WTC11 (cell line): ENCODE measurements around the gene DNAJC7. TPM values are rescaled to one million over a fixed set of nuclear protein-coding genes. Genes with fewer than 3 reads are reported as not detected.

Experiments used
- ATF1 ChIP-seq: sonication (generic); formaldehyde crosslinking; IDR thresholded peaks from 2 replicates; pipeline ENCODE4 v1.8.1; 2023; ENCODE audit warnings: mild to moderate bottlenecking, moderate library complexity, missing genetic modification reagents
- ELF4 ChIP-seq: sonication (generic); formaldehyde crosslinking; IDR thresholded peaks from 2 replicates; pipeline ENCODE4 v1.8.1; 2022; ENCODE audit warnings: low read depth, mild to moderate bottlenecking, moderate library complexity, missing genetic modification reagents
- EMX1 ChIP-seq: fragments of 250-450 bp; sonication (Bioruptor Pico); IDR thresholded peaks from 2 replicates; pipeline ENCODE4 v1.8.0; 2021; ENCODE audit warnings: mild to moderate bottlenecking
- ESRRA ChIP-seq: sonication (generic); formaldehyde crosslinking; IDR thresholded peaks from 2 replicates; pipeline ENCODE4 v1.8.1; 2022; ENCODE audit warnings: mild to moderate bottlenecking, missing genetic modification reagents, borderline replicate concordance
- FOXK1 ChIP-seq: sonication (generic); formaldehyde crosslinking; IDR thresholded peaks from 2 replicates; pipeline ENCODE4 v1.8.0; 2022; ENCODE audit warnings: mild to moderate bottlenecking, moderate library complexity, missing genetic modification reagents
- IRF2 ChIP-seq: sonication (generic); formaldehyde crosslinking; IDR thresholded peaks from 2 replicates; pipeline ENCODE4 v1.8.0; 2022; ENCODE audit warnings: low read depth, missing genetic modification reagents, borderline replicate concordance
- NR2C2 ChIP-seq: sonication (generic); formaldehyde crosslinking; IDR thresholded peaks from 2 replicates; pipeline ENCODE4 v1.8.0; 2022; ENCODE audit warnings: mild to moderate bottlenecking, missing genetic modification reagents
- PRRX2 ChIP-seq: fragments of 250-450 bp; sonication (Bioruptor Pico); IDR thresholded peaks from 2 replicates; pipeline ENCODE4 v1.8.0; 2021; ENCODE audit warnings: mild to moderate bottlenecking
- RELA ChIP-seq: sonication (generic); formaldehyde crosslinking; IDR thresholded peaks from 2 replicates; pipeline ENCODE4 v1.8.1; 2022; ENCODE audit warnings: missing genetic modification reagents, mild to moderate bottlenecking, borderline replicate concordance
- RORB ChIP-seq: fragments of 250-450 bp; sonication (Bioruptor Pico); IDR thresholded peaks from 2 replicates; pipeline ENCODE4 v1.9.0; 2021; ENCODE audit warnings: mild to moderate bottlenecking
- TCF7 ChIP-seq: sonication (generic); formaldehyde crosslinking; IDR thresholded peaks from 2 replicates; pipeline ENCODE4 v1.8.0; 2022; ENCODE audit warnings: mild to moderate bottlenecking, low read depth, missing genetic modification reagents, moderate library complexity
- ZNF396 ChIP-seq: fragments of 250-450 bp; sonication (Bioruptor Pico); IDR thresholded peaks from 2 replicates; pipeline ENCODE4 v1.8.0; 2021; ENCODE audit warnings: mild to moderate bottlenecking, moderate library complexity, borderline replicate concordance
- ZNF671 ChIP-seq: fragments of 250-450 bp; sonication (Bioruptor Pico); IDR thresholded peaks from 2 replicates; pipeline ENCODE4 v1.8.0; 2021; ENCODE audit warnings: mild to moderate bottlenecking
- total RNA-seq: library from RNA; stranded (reverse); gene quantifications from 3 replicates; pipeline ENCODE4 v1.2.3, GENCODE V29; 2021
- TF ChIP-seq, protein P1 (sequence below): sonication (generic); formaldehyde crosslinking; IDR thresholded peaks from 2 replicates; pipeline ENCODE4 v1.8.0; 2023; ENCODE audit warnings: missing genetic modification reagents, mild to moderate bottlenecking, borderline replicate concordance
- TF ChIP-seq, protein P2 (sequence below): fragments of 200-600 bp; IDR thresholded peaks from 2 replicates; pipeline ENCODE4 v1.8.0; 2022; ENCODE audit warnings: antibody characterized with exemption
- TF ChIP-seq, protein P3 (sequence below): fragments of 250-450 bp; sonication (Bioruptor Pico); IDR thresholded peaks from 2 replicates; pipeline ENCODE4 v1.9.0; 2021; ENCODE audit warnings: mild to moderate bottlenecking
- TF ChIP-seq, protein P4 (sequence below): fragments of 250-450 bp; sonication (Bioruptor Pico); IDR thresholded peaks from 2 replicates; pipeline ENCODE4 v2.1.2; 2022; ENCODE audit warnings: mild to moderate bottlenecking, moderate library complexity
- TF ChIP-seq, protein P5 (sequence below): sonication (generic); formaldehyde crosslinking; IDR thresholded peaks from 2 replicates; pipeline ENCODE4 v1.8.0; 2022; ENCODE audit warnings: mild to moderate bottlenecking, missing genetic modification reagents
- TF ChIP-seq, protein P6 (sequence below): sonication (generic); formaldehyde crosslinking; IDR thresholded peaks from 2 replicates; pipeline ENCODE4 v1.8.1; 2023; ENCODE audit warnings: mild to moderate bottlenecking, missing genetic modification reagents
- TF ChIP-seq, protein P7 (sequence below): sonication (generic); formaldehyde crosslinking; IDR thresholded peaks from 2 replicates; pipeline ENCODE4 v1.8.1; 2023; ENCODE audit warnings: mild to moderate bottlenecking, missing genetic modification reagents, borderline replicate concordance
- TF ChIP-seq, protein P8 (sequence below): sonication (generic); formaldehyde crosslinking; IDR thresholded peaks from 2 replicates; pipeline ENCODE4 v1.8.0; 2023; ENCODE audit warnings: missing genetic modification reagents

The DNAJC7 gene
- total RNA-seq, 1 experiment from 2014 or later, result 140 TPM

DNA sequence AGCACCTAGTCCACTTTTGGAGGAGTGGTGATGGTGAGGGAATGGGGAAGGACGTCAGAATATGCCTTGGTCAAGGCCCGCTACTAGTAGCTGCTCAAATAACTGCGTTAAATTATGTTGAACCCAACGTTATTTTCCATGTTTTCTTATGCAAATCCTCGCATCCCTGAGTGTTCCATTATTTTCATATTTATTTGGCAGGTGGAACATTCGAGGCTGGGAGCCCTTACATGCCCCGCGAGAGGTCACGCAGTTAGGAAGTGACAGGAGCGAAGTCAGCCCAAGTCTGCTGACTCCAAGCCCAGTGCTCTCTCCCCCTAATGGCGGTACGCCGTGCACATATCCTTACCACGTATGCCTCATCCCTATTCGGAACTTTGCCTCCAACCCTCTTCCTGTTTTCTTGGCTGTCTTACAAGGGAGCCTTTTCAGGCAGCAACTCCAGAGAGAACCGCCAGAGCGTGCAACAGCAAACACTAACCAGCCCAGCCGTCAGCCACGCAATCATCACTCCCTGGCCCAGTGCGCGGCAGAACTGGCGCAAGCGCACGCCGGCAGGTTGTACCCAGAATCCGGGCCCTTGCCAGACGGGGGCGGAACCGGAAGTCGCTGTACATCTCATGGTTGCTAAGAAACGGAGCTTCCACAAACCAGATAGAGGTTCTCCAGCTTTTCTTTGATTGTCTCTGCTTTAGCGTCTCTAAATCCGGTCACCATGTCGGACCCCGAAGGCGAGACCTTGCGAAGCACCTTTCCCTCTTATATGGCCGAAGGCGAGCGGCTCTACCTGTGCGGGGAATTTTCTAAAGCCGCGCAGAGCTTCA is 87.0 kb downstream of the DNAJC7 start, which contains the start of gene ODAD4 (continued):
- TF ChIP-seq, protein P1, sequence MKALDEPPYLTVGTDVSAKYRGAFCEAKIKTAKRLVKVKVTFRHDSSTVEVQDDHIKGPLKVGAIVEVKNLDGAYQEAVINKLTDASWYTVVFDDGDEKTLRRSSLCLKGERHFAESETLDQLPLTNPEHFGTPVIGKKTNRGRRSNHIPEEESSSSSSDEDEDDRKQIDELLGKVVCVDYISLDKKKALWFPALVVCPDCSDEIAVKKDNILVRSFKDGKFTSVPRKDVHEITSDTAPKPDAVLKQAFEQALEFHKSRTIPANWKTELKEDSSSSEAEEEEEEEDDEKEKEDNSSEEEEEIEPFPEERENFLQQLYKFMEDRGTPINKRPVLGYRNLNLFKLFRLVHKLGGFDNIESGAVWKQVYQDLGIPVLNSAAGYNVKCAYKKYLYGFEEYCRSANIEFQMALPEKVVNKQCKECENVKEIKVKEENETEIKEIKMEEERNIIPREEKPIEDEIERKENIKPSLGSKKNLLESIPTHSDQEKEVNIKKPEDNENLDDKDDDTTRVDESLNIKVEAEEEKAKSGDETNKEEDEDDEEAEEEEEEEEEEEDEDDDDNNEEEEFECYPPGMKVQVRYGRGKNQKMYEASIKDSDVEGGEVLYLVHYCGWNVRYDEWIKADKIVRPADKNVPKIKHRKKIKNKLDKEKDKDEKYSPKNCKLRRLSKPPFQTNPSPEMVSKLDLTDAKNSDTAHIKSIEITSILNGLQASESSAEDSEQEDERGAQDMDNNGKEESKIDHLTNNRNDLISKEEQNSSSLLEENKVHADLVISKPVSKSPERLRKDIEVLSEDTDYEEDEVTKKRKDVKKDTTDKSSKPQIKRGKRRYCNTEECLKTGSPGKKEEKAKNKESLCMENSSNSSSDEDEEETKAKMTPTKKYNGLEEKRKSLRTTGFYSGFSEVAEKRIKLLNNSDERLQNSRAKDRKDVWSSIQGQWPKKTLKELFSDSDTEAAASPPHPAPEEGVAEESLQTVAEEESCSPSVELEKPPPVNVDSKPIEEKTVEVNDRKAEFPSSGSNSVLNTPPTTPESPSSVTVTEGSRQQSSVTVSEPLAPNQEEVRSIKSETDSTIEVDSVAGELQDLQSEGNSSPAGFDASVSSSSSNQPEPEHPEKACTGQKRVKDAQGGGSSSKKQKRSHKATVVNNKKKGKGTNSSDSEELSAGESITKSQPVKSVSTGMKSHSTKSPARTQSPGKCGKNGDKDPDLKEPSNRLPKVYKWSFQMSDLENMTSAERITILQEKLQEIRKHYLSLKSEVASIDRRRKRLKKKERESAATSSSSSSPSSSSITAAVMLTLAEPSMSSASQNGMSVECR, result peak; percentile 86; the same call in 1 of the 2 replicates
- no peak for TF ChIP-seq ESRRA (CRISPR knock-in tag)
- TF ChIP-seq, protein P2, sequence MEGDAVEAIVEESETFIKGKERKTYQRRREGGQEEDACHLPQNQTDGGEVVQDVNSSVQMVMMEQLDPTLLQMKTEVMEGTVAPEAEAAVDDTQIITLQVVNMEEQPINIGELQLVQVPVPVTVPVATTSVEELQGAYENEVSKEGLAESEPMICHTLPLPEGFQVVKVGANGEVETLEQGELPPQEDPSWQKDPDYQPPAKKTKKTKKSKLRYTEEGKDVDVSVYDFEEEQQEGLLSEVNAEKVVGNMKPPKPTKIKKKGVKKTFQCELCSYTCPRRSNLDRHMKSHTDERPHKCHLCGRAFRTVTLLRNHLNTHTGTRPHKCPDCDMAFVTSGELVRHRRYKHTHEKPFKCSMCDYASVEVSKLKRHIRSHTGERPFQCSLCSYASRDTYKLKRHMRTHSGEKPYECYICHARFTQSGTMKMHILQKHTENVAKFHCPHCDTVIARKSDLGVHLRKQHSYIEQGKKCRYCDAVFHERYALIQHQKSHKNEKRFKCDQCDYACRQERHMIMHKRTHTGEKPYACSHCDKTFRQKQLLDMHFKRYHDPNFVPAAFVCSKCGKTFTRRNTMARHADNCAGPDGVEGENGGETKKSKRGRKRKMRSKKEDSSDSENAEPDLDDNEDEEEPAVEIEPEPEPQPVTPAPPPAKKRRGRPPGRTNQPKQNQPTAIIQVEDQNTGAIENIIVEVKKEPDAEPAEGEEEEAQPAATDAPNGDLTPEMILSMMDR, result no peak
- TF ChIP-seq FOXK1, result peak; percentile 66; the same call in 1 of the 2 replicates
- TF ChIP-seq, protein P3, sequence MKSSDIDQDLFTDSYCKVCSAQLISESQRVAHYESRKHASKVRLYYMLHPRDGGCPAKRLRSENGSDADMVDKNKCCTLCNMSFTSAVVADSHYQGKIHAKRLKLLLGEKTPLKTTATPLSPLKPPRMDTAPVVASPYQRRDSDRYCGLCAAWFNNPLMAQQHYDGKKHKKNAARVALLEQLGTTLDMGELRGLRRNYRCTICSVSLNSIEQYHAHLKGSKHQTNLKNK, result no peak
- TF ChIP-seq, protein P4, sequence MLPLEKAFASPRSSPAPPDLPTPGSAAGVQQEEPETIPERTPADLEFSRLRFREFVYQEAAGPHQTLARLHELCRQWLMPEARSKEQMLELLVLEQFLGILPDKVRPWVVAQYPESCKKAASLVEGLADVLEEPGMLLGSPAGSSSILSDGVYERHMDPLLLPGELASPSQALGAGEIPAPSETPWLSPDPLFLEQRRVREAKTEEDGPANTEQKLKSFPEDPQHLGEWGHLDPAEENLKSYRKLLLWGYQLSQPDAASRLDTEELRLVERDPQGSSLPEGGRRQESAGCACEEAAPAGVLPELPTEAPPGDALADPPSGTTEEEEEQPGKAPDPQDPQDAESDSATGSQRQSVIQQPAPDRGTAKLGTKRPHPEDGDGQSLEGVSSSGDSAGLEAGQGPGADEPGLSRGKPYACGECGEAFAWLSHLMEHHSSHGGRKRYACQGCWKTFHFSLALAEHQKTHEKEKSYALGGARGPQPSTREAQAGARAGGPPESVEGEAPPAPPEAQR (CRISPR knock-in tag), result no peak
- TF ChIP-seq, protein P5, sequence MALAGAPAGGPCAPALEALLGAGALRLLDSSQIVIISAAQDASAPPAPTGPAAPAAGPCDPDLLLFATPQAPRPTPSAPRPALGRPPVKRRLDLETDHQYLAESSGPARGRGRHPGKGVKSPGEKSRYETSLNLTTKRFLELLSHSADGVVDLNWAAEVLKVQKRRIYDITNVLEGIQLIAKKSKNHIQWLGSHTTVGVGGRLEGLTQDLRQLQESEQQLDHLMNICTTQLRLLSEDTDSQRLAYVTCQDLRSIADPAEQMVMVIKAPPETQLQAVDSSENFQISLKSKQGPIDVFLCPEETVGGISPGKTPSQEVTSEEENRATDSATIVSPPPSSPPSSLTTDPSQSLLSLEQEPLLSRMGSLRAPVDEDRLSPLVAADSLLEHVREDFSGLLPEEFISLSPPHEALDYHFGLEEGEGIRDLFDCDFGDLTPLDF (CRISPR knock-in tag), result no peak
- 0 out of 2 replicates have a peak, but pooled peaks have one; percentile 39 for TF ChIP-seq ZNF671 (CRISPR knock-in tag)
- TF ChIP-seq, protein P6, sequence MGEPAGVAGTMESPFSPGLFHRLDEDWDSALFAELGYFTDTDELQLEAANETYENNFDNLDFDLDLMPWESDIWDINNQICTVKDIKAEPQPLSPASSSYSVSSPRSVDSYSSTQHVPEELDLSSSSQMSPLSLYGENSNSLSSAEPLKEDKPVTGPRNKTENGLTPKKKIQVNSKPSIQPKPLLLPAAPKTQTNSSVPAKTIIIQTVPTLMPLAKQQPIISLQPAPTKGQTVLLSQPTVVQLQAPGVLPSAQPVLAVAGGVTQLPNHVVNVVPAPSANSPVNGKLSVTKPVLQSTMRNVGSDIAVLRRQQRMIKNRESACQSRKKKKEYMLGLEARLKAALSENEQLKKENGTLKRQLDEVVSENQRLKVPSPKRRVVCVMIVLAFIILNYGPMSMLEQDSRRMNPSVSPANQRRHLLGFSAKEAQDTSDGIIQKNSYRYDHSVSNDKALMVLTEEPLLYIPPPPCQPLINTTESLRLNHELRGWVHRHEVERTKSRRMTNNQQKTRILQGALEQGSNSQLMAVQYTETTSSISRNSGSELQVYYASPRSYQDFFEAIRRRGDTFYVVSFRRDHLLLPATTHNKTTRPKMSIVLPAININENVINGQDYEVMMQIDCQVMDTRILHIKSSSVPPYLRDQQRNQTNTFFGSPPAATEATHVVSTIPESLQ (CRISPR knock-in tag), result no peak
- no peak for TF ChIP-seq ELF4 (CRISPR knock-in tag)
- TF ChIP-seq NR2C2 (CRISPR knock-in tag), result no peak
- no peak for TF ChIP-seq PRRX2 (CRISPR knock-in tag)
- TF ChIP-seq RORB (CRISPR knock-in tag), result no peak
- TF ChIP-seq, protein P7, sequence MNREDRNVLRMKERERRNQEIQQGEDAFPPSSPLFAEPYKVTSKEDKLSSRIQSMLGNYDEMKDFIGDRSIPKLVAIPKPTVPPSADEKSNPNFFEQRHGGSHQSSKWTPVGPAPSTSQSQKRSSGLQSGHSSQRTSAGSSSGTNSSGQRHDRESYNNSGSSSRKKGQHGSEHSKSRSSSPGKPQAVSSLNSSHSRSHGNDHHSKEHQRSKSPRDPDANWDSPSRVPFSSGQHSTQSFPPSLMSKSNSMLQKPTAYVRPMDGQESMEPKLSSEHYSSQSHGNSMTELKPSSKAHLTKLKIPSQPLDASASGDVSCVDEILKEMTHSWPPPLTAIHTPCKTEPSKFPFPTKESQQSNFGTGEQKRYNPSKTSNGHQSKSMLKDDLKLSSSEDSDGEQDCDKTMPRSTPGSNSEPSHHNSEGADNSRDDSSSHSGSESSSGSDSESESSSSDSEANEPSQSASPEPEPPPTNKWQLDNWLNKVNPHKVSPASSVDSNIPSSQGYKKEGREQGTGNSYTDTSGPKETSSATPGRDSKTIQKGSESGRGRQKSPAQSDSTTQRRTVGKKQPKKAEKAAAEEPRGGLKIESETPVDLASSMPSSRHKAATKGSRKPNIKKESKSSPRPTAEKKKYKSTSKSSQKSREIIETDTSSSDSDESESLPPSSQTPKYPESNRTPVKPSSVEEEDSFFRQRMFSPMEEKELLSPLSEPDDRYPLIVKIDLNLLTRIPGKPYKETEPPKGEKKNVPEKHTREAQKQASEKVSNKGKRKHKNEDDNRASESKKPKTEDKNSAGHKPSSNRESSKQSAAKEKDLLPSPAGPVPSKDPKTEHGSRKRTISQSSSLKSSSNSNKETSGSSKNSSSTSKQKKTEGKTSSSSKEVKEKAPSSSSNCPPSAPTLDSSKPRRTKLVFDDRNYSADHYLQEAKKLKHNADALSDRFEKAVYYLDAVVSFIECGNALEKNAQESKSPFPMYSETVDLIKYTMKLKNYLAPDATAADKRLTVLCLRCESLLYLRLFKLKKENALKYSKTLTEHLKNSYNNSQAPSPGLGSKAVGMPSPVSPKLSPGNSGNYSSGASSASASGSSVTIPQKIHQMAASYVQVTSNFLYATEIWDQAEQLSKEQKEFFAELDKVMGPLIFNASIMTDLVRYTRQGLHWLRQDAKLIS (CRISPR knock-in tag), result no peak
- TF ChIP-seq IRF2 (CRISPR knock-in tag), result no peak
- TF ChIP-seq, protein P8, sequence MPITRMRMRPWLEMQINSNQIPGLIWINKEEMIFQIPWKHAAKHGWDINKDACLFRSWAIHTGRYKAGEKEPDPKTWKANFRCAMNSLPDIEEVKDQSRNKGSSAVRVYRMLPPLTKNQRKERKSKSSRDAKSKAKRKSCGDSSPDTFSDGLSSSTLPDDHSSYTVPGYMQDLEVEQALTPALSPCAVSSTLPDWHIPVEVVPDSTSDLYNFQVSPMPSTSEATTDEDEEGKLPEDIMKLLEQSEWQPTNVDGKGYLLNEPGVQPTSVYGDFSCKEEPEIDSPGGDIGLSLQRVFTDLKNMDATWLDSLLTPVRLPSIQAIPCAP (CRISPR knock-in tag), result no peak
- TF ChIP-seq RELA (CRISPR knock-in tag), result no peak
- no peak for TF ChIP-seq ATF1 (CRISPR knock-in tag)
- no peak for TF ChIP-seq EMX1 (CRISPR knock-in tag)
- TF ChIP-seq TCF7 (CRISPR knock-in tag), result no peak
- TF ChIP-seq ZNF396 (CRISPR knock-in tag), result no peak
